NCI-H748 (cell line): ENCODE results near the gene CTSE.

Experiments used
- DNase-seq: peaks from one replicate; lab custom pipeline; 2025; ENCODE audit not compliant: unreplicated experiment; lab: John Stamatoyannopoulos, UW

CTSE gene

GRCh38 chr1:205994346-205994745 lies 29.3 kb downstream of the CTSE start:
- no peak for DNase-seq

GRCh38 chr1:205993068-205993467 lies 30.6 kb downstream of the CTSE start:
- no peak for DNase-seq

GRCh38 chr1:205992218-205992882 lies 31.3 kb downstream of the CTSE start:
- no peak for DNase-seq

- DNase-seq = no peak
These were observed 32.5 kb downstream of the CTSE start for GRCh38 chr1:205991237-205991636.

- DNase-seq = no peak
These were observed 33.5 kb downstream of the CTSE start for GRCh38 chr1:205990226-205990625.

DNA sequence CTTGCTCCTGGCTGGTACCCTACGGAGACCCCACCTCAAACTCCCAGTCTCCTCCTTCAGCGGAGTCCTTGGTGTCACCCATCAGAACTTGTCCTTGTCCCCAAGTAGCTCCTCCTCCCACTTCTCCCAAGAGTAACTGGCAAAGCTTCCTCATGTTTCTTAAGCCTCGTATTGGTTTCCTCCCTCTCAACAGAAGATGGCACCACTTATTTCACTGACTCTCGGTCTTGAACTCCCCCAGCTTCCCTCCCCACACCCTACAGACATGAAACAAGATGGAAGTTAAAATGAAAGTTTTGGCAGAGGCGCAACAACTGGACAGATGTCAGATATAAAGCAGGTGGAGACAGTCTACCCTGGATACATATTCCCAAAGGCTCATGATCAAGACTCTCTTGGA lies 33.9 kb downstream of the CTSE start:
- no peak for DNase-seq

DNA sequence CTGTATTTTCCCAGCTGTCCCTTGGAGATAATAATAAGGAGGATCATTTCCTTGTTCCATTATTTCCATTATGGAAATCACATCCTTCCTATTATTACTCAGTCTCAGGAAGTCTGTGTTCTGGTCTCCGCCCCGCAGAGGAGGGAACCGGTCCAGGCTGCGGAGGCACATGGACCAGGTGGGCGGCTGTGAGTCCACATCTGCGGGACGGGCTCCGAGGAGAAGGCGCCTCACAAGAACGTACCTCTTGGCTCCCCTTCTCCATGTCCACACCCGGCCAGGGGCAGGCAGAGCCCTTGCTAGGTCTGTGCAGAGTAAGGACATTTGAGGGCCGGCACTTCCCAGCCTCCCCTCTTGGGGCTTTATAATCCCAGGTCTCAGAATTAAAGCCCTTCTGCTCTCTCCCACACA lies 35.1 kb downstream of the CTSE start:
- no peak for DNase-seq

DNA sequence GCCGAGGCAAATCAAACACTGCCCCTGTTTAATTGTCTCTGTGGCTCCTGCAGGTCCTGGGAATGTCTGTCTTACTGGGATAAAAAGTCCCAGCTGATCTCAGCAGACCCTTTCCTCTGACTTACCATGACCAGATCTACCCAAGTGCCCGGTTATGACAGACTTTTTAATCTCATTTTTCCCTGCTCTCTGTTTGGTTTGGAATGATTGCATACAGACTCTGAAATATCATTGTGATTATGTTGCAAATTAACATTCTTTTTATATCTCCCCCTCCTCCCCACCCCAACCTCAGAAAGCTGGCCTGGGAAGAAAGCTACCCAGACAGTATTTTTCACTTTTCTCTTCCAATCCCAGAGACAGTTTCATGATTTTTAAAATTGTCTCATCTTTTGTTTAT lies 36.8 kb downstream of the CTSE start:
- no peak for DNase-seq

DNA sequence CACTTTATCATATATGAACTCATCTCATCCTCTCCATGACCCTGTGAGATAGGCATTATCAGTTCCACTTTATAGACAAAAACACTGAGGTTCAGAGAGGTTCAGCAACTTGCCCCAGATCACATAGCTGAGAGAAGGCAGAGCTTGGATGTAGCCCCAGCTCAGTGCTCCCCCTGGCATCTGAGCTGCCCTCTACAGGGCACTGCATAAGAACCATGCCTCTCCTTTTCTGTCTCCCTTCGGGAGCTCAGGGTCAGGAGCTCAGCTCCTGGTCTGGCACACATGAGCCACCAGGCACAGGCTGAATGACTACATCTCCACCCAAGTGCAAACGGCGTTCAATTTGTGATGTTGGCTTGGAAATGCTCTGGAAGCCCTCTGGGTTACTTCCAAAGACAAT lies 37.4 kb downstream of the CTSE start:
- no peak for DNase-seq

- DNase-seq = no peak
These were observed 38.2 kb downstream of the CTSE start for GRCh38 chr1:205985330-205986005.

GRCh38 chr1:205983925-205984725 lies 39.6 kb downstream of the CTSE start:
- DNase-seq = peak; percentile 16

DNA sequence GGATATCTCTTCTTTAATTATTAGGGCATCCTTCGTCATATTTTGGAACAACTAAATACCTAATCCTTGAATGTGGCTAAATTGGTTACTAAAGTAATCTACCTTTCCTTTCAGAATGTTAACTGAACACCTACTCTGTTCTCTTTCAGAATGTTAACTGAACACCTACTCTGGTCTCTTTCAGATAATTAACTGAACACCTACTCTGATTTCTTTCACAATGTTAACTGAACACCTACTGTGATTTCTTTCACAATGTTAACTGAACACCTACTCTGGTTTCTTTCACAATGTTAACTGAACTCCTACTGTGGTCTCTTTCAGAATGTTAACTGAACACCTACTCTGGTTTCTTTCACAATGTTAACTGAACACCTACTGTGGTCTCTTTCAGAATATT lies 42.4 kb downstream of the CTSE start:
- no peak for DNase-seq

GRCh38 chr1:205980237-205980870 lies 43.3 kb downstream of the CTSE start:
- no peak for DNase-seq

- DNase-seq = no peak
These were observed 44.4 kb downstream of the CTSE start for GRCh38 chr1:205979301-205979700.

DNA sequence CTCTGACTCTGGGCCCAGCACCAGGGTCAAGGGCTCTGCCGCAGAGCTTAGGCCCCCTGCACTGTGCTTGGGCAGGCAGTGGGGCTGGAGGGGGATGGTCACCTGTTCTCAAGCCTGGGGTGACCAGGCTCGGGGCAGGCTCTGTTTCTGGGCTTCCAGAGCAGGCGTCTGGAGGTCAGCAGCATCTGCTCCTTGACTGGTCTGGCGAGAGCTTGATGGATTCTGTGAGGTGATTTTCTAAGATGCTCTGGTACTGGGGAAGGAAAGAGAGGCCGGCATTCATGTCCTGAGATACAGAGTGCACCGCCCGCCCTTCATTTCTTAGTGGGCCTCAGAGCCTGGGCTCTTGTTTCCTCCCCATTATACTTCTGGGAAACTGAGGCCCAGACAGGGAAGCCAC lies 45.0 kb downstream of the CTSE start:
- DNase-seq = no peak

DNA sequence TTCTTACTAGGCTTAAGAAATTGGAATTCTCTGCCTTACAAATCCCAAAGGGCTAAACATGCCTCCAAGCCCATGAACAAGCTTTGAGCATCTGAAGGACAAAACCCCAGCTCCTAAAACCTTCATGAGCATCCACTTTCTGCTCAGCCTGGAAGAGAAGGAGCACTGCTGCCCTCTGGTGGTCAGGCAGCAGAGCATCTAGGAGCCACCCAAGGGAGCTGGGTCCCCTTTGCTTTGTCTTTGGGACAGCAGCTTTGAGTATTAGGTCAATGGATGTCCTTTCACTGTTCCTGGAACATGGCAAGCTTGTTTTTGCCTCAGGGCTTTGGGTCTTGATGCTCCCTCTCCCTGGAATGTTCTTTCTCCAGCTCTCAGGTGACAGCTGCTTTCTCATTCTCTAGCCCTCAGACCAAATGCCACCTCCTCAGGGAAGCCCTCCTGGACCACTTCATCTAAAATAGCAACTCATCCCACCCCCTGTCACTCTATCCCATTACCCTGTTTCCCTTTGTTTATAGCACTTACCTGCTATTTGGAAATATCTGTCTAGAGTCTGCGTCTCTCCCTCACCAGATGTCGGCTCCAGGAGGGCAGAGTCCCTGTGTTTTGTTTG lies 46.2 kb downstream of the CTSE start:
- DNase-seq = peak; percentile 69

- DNase-seq = peak; percentile 5
These were observed 46.8 kb downstream of the CTSE start for GRCh38 chr1:205976708-205977401.

DNA sequence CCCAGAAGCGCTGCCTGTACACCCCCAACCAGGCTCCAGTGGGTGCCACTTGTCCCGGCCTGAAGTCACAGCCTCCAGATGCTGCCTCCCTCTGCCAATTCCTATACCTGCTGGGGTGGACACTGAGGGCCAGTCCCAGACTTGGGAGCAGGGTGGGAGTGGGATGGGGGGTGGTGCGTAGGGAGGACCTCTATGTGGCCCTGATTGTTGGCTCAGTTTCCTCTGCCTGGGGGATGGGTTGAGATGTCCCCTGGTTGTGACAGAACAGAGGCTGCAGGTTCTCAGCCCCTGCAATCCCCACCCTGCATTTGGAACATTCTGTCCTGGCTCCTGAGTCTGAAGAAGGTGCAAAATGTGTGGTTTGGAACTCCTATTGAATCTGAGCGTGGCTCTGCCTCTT lies 47.7 kb downstream of the CTSE start:
- no peak for DNase-seq

DNA sequence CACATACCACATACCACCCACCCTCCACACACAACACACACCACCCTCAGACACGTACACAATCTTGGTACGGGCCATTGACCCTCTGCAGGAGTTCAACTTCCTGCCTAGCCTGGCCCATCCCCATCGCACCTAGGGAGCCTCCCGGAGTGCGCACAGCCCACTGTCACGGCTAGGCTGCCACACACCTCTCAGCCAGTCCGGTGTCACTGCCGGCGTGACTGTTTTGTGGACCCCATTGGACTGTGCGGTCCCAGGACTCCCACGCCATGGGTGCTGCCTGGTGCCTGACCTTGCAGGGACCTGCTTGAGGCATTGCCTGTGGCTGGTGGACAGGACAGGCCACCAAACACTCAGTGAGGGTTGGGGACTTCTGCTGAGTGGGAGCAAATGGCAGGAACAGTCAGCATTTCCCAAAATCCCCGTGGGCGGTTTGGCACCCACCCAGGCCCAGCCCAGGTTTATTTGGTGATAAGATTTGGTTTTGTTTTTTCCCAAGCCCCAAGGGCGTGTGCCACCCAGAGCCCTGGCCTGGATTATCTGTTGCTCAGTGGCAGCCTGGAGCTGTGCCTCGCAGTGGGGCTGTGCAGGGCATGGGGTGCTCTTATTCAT lies 48.2 kb downstream of the CTSE start:
- DNase-seq = no peak

DNA sequence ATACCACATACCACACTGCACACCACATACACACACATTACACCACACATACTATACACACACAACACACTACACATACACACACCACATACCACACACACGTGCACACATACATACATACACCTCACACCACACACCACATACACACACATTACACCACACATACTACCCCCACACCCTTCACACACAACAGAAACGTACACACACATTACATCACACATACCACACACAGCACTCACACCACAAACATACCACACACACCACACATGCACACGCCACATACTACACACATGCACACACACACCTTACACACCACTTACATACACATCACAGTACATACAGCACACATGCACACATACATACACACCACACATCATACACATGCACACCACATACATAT lies 49.0 kb downstream of the CTSE start:
- DNase-seq = no peak
